Ishikawa (cell line): ENCODE data around the gene EHHADH.

Experiments used
- CEBPB ChIP-seq: IDR thresholded peaks from 2 replicates; pipeline ENCODE4 v1.6.1; 2012
- CREB1 ChIP-seq: IDR thresholded peaks from 2 replicates; pipeline ENCODE4 v1.6.1; 2012; ENCODE audit warnings: low read depth
- EGR1 ChIP-seq: IDR thresholded peaks from 2 replicates; pipeline ENCODE4 v1.6.1; 2012
- EP300 ChIP-seq: IDR thresholded peaks from 2 replicates; pipeline ENCODE4 v1.6.1; 2012; ENCODE audit warnings: borderline replicate concordance
- FOXM1 ChIP-seq: IDR thresholded peaks from 2 replicates; pipeline ENCODE4 v1.6.1; 2012; ENCODE audit warnings: low read depth, borderline replicate concordance
- NFIC ChIP-seq: IDR thresholded peaks from 2 replicates; pipeline ENCODE4 v1.6.1; 2012
- RAD21 ChIP-seq: IDR thresholded peaks from 2 replicates; pipeline ENCODE4 v1.6.1; 2012; ENCODE audit warnings: low read depth
- TAF1 ChIP-seq: IDR thresholded peaks from 2 replicates; pipeline ENCODE4 v1.6.1; 2012; ENCODE audit warnings: low read depth, mild to moderate bottlenecking
- TCF12 ChIP-seq: IDR thresholded peaks from 2 replicates; pipeline ENCODE4 v1.6.1; 2012; ENCODE audit warnings: low read depth
- TEAD4 ChIP-seq: IDR thresholded peaks from 2 replicates; pipeline ENCODE4 v1.6.1; 2012
- YY1 ChIP-seq: IDR thresholded peaks from 2 replicates; pipeline ENCODE4 v1.6.1; 2012; ENCODE audit warnings: low read depth
- ZBTB7A ChIP-seq: IDR thresholded peaks from 2 replicates; pipeline ENCODE4 v1.6.1; 2012; ENCODE audit warnings: low read depth
- TF ChIP-seq, protein P1 (sequence below): IDR thresholded peaks from 2 replicates; pipeline ENCODE4 v1.6.1; 2012
- TF ChIP-seq, protein P2 (sequence below): IDR thresholded peaks from 2 replicates; pipeline ENCODE4 v1.6.1; 2012; ENCODE audit warnings: low read depth, mild to moderate bottlenecking
- TF ChIP-seq, protein P3 (sequence below): IDR thresholded peaks from 2 replicates; pipeline ENCODE4 v1.6.1; 2012

The EHHADH gene

DNA sequence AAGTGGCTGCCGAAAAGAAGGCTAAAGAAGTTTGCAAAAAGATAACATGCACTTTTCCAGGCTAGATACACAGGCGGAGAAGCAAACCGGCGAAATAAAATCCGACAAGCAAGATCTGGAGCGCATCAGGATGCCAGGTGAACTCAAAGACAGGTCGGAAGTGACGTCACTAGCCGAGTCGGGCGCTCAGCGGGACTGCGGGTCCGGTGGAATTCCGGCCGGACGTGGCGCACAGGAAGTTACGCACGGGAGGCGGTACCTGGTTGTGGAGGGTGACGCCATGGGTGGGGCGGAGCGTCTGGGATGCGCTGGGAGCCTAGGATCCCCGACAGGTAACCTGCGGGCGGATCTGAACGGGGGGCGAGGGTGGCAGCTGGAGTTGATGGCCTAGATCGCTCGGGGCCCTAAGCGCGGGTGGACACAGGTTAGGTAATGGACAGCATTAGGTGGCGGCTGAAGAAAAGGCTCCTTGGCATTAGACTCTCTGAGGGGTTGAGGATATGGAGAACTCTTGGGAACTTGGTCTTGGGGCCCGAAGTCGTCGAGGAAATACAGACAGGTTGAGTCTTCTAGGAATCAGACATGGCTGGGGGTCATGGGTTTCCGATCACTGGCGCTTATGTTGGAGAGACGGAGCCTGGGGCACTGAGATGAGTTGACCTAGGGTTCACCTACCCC, 29.0 kb upstream of the EHHADH start:
- TF ChIP-seq NFIC = no peak
- TF ChIP-seq FOXM1 = no peak
- TF ChIP-seq RAD21 = no peak
- peak; percentile 95 for TF ChIP-seq TEAD4
- TF ChIP-seq TCF12 = peak; percentile 69
- TF ChIP-seq ZBTB7A = no peak
- no peak for TF ChIP-seq EP300
- TF ChIP-seq, protein P1, sequence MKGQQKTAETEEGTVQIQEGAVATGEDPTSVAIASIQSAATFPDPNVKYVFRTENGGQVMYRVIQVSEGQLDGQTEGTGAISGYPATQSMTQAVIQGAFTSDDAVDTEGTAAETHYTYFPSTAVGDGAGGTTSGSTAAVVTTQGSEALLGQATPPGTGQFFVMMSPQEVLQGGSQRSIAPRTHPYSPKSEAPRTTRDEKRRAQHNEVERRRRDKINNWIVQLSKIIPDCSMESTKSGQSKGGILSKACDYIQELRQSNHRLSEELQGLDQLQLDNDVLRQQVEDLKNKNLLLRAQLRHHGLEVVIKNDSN = peak; percentile 47; the same call in 1 of the 2 replicates
- peak; percentile 40; the same call in 1 of the 2 replicates for TF ChIP-seq CEBPB
- TF ChIP-seq, protein P2, sequence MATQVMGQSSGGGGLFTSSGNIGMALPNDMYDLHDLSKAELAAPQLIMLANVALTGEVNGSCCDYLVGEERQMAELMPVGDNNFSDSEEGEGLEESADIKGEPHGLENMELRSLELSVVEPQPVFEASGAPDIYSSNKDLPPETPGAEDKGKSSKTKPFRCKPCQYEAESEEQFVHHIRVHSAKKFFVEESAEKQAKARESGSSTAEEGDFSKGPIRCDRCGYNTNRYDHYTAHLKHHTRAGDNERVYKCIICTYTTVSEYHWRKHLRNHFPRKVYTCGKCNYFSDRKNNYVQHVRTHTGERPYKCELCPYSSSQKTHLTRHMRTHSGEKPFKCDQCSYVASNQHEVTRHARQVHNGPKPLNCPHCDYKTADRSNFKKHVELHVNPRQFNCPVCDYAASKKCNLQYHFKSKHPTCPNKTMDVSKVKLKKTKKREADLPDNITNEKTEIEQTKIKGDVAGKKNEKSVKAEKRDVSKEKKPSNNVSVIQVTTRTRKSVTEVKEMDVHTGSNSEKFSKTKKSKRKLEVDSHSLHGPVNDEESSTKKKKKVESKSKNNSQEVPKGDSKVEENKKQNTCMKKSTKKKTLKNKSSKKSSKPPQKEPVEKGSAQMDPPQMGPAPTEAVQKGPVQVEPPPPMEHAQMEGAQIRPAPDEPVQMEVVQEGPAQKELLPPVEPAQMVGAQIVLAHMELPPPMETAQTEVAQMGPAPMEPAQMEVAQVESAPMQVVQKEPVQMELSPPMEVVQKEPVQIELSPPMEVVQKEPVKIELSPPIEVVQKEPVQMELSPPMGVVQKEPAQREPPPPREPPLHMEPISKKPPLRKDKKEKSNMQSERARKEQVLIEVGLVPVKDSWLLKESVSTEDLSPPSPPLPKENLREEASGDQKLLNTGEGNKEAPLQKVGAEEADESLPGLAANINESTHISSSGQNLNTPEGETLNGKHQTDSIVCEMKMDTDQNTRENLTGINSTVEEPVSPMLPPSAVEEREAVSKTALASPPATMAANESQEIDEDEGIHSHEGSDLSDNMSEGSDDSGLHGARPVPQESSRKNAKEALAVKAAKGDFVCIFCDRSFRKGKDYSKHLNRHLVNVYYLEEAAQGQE = no peak
- TF ChIP-seq, protein P3, sequence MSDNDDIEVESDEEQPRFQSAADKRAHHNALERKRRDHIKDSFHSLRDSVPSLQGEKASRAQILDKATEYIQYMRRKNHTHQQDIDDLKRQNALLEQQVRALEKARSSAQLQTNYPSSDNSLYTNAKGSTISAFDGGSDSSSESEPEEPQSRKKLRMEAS = peak; percentile 77
- TF ChIP-seq YY1 = peak; percentile 79; the same call in 1 of the 2 replicates
- peak; percentile 98 for TF ChIP-seq CREB1
- TF ChIP-seq EGR1 = no peak
- TF ChIP-seq TAF1 = peak; percentile 83

DNA sequence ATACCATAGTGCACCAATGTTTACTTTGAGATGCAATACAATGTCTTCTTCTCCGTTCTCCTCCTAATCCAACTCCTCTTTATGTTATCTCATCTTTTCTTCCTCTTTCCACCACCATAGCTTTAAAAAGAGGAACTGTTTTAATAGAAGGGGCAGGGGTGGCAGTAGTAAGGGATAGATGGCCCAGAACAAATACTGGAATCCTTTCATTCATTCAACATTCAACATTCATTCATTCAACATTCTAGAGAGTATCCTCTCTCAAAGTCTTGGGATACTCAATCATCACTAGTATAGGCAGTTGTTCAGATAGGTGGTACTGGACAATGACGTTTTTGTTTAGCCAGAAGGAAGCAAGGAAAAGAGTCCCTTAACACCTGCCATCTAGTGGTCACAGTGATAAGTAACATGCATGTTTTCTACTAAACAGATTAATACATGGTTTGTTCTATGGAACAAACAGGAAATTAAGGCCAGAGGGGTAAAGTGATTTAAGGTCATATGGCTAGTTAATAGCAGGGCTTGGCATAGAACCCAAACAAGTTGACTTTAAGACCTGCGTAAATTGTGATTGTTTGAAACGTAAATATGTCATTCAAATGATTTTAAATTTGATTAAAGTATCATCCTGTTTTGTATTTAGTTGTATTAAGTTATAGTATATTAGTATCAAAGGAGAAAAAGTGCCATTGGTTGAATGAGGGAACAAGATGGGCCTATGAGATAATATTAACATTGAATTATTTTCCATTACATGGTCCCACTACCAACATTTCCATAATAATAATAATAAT, 26.9 kb upstream of the EHHADH start:
- TF ChIP-seq RAD21 = peak; percentile 46; the same call in 1 of the 2 replicates
- no peak for TF ChIP-seq CREB1
- no peak for TF ChIP-seq ZBTB7A
- no peak for TF ChIP-seq FOXM1
- TF ChIP-seq, protein P3 = 0 out of 2 replicates have a peak, but pooled peaks have one; percentile 33
- no peak for TF ChIP-seq TEAD4

DNA sequence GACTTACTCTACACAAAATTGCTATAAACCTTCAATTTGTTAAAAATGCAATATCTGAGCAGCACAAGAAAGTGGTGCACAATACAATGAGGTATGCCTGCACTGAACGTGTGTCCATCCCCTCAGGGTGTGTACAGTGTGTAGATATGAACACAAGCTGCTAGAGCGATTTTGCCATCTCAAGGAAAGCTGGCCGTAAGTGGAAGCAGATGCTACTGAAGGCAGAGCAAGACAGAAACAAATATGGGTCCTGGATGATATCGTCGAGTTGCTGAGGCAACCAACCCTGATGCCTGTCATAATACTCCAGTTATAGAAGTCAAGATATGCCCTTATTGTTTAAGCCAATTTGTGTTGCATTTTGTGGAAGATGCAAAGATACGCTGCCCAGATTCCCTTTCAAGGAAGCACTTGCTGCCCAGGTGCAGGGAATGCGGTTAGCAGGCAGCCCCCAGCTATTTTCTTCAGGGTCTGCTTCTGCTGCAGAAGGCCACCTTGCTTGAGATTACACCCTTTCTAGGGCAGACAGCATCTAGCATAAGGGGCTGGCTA, 25.8 kb upstream of the EHHADH start:
- no peak for TF ChIP-seq NFIC
- TF ChIP-seq, protein P1 = no peak
- TF ChIP-seq RAD21 = no peak
- TF ChIP-seq FOXM1 = no peak
- TF ChIP-seq EP300 = no peak
- TF ChIP-seq, protein P2 = no peak
- no peak for TF ChIP-seq TEAD4
- TF ChIP-seq EGR1 = no peak
- no peak for TF ChIP-seq ZBTB7A
- TF ChIP-seq TAF1 = no peak
- no peak for TF ChIP-seq TCF12
- no peak for TF ChIP-seq CEBPB
- no peak for TF ChIP-seq CREB1
- TF ChIP-seq, protein P3 = no peak
- no peak for TF ChIP-seq YY1

DNA sequence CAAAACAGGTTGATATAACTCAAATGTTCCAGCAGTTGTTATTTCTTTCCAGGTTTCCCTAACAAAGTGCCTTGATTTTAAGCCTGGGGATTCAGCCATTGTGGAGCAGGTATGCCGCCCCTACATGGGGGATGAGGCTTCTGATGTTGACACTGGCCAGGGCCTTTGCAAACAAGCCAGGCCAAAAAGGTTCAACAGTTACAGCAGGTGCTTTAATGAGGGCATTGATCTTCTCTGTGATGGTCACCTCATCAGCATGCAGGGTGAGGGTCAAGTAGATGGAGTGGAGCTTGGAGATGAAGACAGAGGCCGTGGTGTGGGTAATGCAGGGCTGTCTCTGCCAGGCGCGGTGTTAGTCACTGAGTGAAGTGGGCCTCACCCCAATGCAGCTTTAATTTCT, 22.6 kb upstream of the EHHADH start:
- no peak for TF ChIP-seq FOXM1
- no peak for TF ChIP-seq ZBTB7A
- TF ChIP-seq EP300 = no peak
- no peak for TF ChIP-seq EGR1
- TF ChIP-seq CREB1 = no peak

DNA sequence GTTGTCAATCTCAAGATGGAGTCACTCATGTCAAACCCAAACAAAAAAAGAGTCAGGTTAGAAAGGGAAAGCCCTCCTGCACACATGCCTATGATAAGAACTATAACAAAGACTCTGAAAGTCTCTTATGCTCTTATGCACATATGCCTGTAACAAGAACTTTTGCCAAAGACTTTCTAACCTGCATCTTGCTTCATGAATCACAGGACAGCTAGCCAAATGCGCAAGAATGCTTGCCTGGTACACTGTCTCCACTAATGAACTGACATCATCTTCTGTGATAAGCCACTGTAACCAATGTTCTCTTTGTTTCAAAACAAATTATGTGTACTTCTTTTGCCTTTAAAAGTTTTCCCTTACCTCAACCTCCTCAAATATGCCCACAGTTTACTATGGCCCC, 18.2 kb upstream of the EHHADH start:
- TF ChIP-seq, protein P1 = no peak
- TF ChIP-seq FOXM1 (no peak), YY1 (no peak), ZBTB7A (no peak), EP300 (no peak), NFIC (no peak), RAD21 (no peak), TAF1 (no peak), EGR1 (no peak), CREB1 (no peak)
- TF ChIP-seq, protein P3 = no peak
- TF ChIP-seq, protein P2 = no peak
